A673 (cell line): ENCODE data around the gene UBE2E2. TPM values are rescaled to one million over a fixed set of nuclear protein-coding genes. Genes with fewer than 3 reads are reported as not detected.

Experiments used
- BruUV-seq: library from RNA; stranded (reverse); fragments of 400-500 nt; replicated peaks from 2 replicates; lab custom pipeline; 2021; lab: Mats Ljungman, UMichigan
- CTCF ChIA-PET: fragments of 300-600 bp; sonication (Branson Sonifier 250); formaldehyde crosslinking; loops from one replicate; lab custom pipeline; 2022; ENCODE audit warnings: antibody characterized with exemption; lab: Charles Lee
- POLR2A ChIA-PET: fragments of 300-600 bp; sonication (Branson Sonifier 250); formaldehyde crosslinking; loops from one replicate; lab custom pipeline; 2022; ENCODE audit warnings: antibody characterized with exemption; ENCODE audit not compliant: low non-redundant PET; lab: Charles Lee
- DNase-seq: peaks from one replicate; pipeline ENCODE4 v3.0.0-alpha.2; 2015; ENCODE audit warnings: low spot score
- H3K27ac ChIP-seq: fragments of 200-600 bp; sonication (generic); 2 replicates; pipeline ENCODE4 v1.5.1; 2016; ENCODE audit warnings: mixed run types, low read depth, mild to moderate bottlenecking, mixed read lengths, antibody characterized with exemption, low read length; ENCODE audit not compliant: poor library complexity, severe bottlenecking
- H3K27me3 ChIP-seq: fragments of 200-600 bp; sonication (generic); replicated peaks from 2 replicates; pipeline ENCODE4 v1.6.1; 2017; ENCODE audit warnings: mixed run types, low read depth, mild to moderate bottlenecking, mixed read lengths, antibody characterized with exemption, low read length; ENCODE audit not compliant: insufficient read depth, poor library complexity
- H3K36me3 ChIP-seq: fragments of 200-600 bp; sonication (generic); 2 replicates; pipeline ENCODE4 v1.6.1; 2016; ENCODE audit warnings: mixed run types, mild to moderate bottlenecking, mixed read lengths, antibody characterized with exemption, low read length; ENCODE audit not compliant: insufficient read depth, poor library complexity, severe bottlenecking
- H3K4me1 ChIP-seq: fragments of 200-600 bp; sonication (generic); 2 replicates; pipeline ENCODE4 v1.6.1; 2017; ENCODE audit warnings: mixed run types, mild to moderate bottlenecking, mixed read lengths, antibody characterized with exemption, low read length; ENCODE audit not compliant: insufficient read depth, poor library complexity, severe bottlenecking
- H3K4me3 ChIP-seq: fragments of 200-600 bp; sonication (generic); 2 replicates; pipeline ENCODE4 v1.5.1; 2016; ENCODE audit warnings: low read depth, mixed run types, mild to moderate bottlenecking, mixed read lengths, low read length; ENCODE audit not compliant: poor library complexity, severe bottlenecking
- H3K9me3 ChIP-seq: fragments of 200-600 bp; sonication (generic); 2 replicates; pipeline ENCODE4 v1.6.1; 2016; ENCODE audit warnings: mixed run types, low read depth, mild to moderate bottlenecking, mixed read lengths, antibody characterized with exemption, low read length; ENCODE audit not compliant: poor library complexity, severe bottlenecking
- EZH2 ChIP-seq: fragments of 200-600 bp; sonication (generic); IDR thresholded peaks from 2 replicates; pipeline ENCODE4 v1.6.1; 2017; ENCODE audit warnings: borderline replicate concordance, low read depth, mild to moderate bottlenecking, mixed read lengths, antibody characterized with exemption, low read length; ENCODE audit not compliant: poor library complexity, severe bottlenecking
- intact Hi-C: fragments of 100-400 bp; cut with micrococcal nuclease; formaldehyde crosslinking; loops from one replicate; pipeline ENCODE4 v1.10.0; 2022; ENCODE audit not compliant: unreplicated experiment
- total RNA-seq: library from RNA; stranded (reverse); gene quantifications from 2 replicates; pipeline ENCODE4 v1.2.3, GENCODE V29; 2021
- TF ChIP-seq, protein P1 (sequence below): fragments of 300-800, 200-600 bp; sonication (generic); conservative IDR thresholded peaks from 2 replicates; pipeline ENCODE4 v1.5.1; 2017; ENCODE audit warnings: low read depth, mild to moderate bottlenecking, antibody characterized with exemption, low read length, moderate library complexity, mixed read lengths

Gene UBE2E2
- total RNA-seq, 1 experiment from 2014 or later, result 2.0 TPM

DNA sequence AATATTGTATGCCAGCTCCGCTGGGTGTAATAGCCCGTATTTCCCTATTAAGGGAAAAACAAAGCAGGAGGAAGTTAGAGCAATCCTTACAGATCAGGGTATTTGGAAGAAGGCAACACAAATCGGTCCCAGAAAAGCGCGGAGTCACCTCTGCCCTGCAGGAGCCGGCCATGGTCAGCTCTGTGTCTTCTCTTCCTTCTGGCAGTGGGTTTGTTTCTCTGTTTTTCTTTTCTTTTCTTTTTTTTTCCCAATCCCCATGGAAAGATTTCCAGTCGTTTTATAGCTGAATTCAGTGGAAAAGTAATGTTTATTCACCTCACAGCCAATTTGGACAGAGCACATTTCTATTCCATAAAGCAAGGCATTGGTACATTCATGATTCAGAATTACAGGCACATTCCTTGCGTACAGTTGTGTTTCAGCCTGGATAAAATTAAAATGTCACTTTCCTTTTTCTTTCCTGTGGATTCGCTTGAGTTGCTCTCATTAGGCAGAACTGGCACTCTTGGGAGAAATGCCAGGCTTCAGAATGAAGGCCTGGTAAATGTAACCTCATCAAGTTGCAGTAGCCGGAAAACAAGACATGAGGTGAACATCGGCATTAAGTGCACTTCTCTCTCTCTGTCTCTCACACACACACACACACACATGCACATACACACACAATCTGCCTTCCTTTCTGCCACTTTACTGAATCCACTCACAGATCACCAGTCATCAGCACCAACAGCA lies 398.1 kb downstream of the UBE2E2 start:
- no peaks in the 10 kb centered on the region for H3K27me3 ChIP-seq
- no peak overlapping the region for H3K4me3 ChIP-seq
- no peaks in the 10 kb centered on the region for H3K36me3 ChIP-seq
- CTCF ChIA-PET, result no interaction called here
- no peak for DNase-seq
- intact Hi-C loops, result no loop called here
- H3K9me3 ChIP-seq, result no peaks in the 10 kb centered on the region
- POLR2A ChIA-PET, result no interaction called here
- H3K4me1 ChIP-seq, result no peaks in the 10 kb centered on the region
- no peak overlapping the region for H3K27ac ChIP-seq
- BruUV-seq, result no TSS peak
- TF ChIP-seq EZH2, result no peak
- TF ChIP-seq, protein P1, sequence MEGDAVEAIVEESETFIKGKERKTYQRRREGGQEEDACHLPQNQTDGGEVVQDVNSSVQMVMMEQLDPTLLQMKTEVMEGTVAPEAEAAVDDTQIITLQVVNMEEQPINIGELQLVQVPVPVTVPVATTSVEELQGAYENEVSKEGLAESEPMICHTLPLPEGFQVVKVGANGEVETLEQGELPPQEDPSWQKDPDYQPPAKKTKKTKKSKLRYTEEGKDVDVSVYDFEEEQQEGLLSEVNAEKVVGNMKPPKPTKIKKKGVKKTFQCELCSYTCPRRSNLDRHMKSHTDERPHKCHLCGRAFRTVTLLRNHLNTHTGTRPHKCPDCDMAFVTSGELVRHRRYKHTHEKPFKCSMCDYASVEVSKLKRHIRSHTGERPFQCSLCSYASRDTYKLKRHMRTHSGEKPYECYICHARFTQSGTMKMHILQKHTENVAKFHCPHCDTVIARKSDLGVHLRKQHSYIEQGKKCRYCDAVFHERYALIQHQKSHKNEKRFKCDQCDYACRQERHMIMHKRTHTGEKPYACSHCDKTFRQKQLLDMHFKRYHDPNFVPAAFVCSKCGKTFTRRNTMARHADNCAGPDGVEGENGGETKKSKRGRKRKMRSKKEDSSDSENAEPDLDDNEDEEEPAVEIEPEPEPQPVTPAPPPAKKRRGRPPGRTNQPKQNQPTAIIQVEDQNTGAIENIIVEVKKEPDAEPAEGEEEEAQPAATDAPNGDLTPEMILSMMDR, result no peak

DNA sequence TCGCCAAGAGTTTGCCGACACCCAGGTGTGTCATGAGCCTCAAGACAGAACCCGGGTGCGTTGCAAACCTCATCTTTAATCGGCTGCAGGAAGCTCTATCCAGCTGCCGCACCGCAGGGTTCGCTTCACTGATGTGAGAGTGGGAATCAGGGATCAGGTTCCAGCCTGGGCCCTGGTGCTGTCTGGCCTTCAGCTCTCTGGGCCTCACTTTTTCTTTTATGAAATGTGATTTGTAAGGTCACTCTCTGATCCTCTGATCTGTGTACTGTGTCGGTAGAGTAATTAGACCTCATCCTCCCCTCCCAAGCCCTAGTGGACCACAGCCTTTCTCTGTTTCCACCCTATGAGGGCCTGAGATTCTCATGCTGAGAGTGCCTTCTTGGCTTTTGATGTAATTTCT lies 399.8 kb downstream of the UBE2E2 start:
- intact Hi-C loops, result no loop called here
- no peak overlapping the region for H3K4me3 ChIP-seq
- DNase-seq, result no peak
- no peak for TF ChIP-seq EZH2
- TF ChIP-seq, protein P1, result no peak
- H3K4me1 ChIP-seq, result no peaks in the 10 kb centered on the region
- BruUV-seq, result no TSS peak
- no peak overlapping the region for H3K27ac ChIP-seq
- no peaks in the 10 kb centered on the region for H3K36me3 ChIP-seq
- H3K9me3 ChIP-seq, result no peaks in the 10 kb centered on the region
- ChIA-PET POLR2A (no interaction called here), CTCF (no interaction called here)
- H3K27me3 ChIP-seq, result no peaks in the 10 kb centered on the region

DNA sequence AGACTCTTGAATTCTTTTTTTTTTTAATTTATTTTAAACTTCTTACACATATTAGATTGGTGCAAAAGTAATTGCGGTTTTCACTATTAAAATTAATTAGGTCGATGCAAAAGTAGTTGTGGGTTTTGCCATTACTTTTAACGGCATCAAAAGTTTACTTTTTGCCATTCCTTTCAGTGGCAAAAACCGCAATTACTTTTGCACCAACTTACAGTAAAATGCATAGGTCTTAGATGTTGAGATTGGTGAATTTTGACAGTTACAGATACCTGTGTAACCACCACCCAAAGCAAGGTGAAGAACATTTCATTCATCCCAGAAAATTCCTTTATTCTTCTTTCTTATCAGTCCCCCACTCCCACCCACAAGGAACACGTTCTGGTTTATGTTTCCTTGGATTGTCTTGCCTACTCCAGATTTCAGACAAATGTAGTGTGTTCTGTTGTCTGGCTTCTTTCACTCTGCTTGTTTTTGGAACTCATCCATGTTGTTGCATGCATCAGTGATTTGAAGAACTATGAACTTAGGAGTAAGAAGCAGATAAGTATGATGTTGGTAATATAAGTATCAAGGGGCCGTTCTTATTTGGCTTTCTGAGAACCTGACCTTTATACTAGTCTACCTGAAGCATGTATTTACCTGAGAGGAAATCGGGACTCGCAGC lies 404.2 kb downstream of the UBE2E2 start:
- BruUV-seq, result no TSS peak
- POLR2A ChIA-PET, result no interaction called here
- intact Hi-C loops, result no loop called here
- H3K27me3 ChIP-seq, result no peaks in the 10 kb centered on the region
- H3K4me1 ChIP-seq, result no peaks in the 10 kb centered on the region
- DNase-seq, result no peak
- TF ChIP-seq EZH2, result no peak
- TF ChIP-seq, protein P1, result no peak
- CTCF ChIA-PET, result no interaction called here
- no peaks in the 10 kb centered on the region for H3K9me3 ChIP-seq
- no peak overlapping the region for H3K27ac ChIP-seq
- H3K4me3 ChIP-seq, result no peak overlapping the region
- H3K36me3 ChIP-seq, result no peaks in the 10 kb centered on the region
